Ishikawa (cell line): ENCODE results near the gene DCHS2.

Experiments
- CEBPB ChIP-seq: IDR thresholded peaks from 2 replicates; pipeline ENCODE4 v1.6.1; 2012
- CREB1 ChIP-seq: IDR thresholded peaks from 2 replicates; pipeline ENCODE4 v1.6.1; 2012; ENCODE audit warnings: low read depth
- EP300 ChIP-seq: IDR thresholded peaks from 2 replicates; pipeline ENCODE4 v1.6.1; 2012; ENCODE audit warnings: borderline replicate concordance
- FOXM1 ChIP-seq: IDR thresholded peaks from 2 replicates; pipeline ENCODE4 v1.6.1; 2012; ENCODE audit warnings: low read depth, borderline replicate concordance
- NFIC ChIP-seq: IDR thresholded peaks from 2 replicates; pipeline ENCODE4 v1.6.1; 2012
- RAD21 ChIP-seq: IDR thresholded peaks from 2 replicates; pipeline ENCODE4 v1.6.1; 2012; ENCODE audit warnings: low read depth
- TAF1 ChIP-seq: IDR thresholded peaks from 2 replicates; pipeline ENCODE4 v1.6.1; 2012; ENCODE audit warnings: low read depth, mild to moderate bottlenecking
- YY1 ChIP-seq: IDR thresholded peaks from 2 replicates; pipeline ENCODE4 v1.6.1; 2012; ENCODE audit warnings: low read depth
- TF ChIP-seq, protein P1 (sequence below): IDR thresholded peaks from 2 replicates; pipeline ENCODE4 v1.6.1; 2012; ENCODE audit warnings: low read depth, mild to moderate bottlenecking
- TF ChIP-seq, protein P2 (sequence below): IDR thresholded peaks from 2 replicates; pipeline ENCODE4 v1.6.1; 2012

DNA sequence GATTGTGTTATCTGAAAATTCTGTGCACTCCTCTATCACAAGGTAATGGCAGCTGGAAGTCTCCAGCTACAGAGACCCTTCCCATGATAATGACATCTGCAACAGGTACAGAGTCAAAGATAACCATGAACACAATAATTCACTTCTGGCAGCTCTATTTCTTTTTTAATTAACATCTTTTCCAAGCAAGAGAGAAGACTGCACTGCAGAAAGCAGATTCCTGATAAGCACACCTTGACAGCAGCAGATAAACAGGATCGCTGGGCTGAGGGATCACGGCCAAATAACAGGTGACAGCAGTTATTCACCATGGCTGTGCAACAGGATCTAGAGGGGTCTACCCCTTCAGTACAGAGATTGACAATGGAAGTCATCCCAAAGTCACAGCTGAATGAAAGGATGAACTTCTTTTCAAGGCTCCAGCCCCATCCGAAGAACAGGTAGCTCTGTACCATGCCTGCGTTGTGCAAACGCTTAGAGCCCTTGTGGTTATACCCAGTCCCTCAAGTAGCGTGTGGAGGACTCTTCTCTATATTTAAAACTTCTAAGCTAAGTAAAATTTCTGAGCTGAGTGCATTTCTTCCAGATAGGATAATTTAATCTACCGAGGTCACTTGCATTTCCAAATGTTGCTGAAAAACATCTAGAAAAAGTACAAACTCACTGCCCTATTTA, 66.7 kb downstream of the DCHS2 start:
- TF ChIP-seq EP300, result no peak
- TF ChIP-seq TAF1, result no peak
- TF ChIP-seq, protein P1, sequence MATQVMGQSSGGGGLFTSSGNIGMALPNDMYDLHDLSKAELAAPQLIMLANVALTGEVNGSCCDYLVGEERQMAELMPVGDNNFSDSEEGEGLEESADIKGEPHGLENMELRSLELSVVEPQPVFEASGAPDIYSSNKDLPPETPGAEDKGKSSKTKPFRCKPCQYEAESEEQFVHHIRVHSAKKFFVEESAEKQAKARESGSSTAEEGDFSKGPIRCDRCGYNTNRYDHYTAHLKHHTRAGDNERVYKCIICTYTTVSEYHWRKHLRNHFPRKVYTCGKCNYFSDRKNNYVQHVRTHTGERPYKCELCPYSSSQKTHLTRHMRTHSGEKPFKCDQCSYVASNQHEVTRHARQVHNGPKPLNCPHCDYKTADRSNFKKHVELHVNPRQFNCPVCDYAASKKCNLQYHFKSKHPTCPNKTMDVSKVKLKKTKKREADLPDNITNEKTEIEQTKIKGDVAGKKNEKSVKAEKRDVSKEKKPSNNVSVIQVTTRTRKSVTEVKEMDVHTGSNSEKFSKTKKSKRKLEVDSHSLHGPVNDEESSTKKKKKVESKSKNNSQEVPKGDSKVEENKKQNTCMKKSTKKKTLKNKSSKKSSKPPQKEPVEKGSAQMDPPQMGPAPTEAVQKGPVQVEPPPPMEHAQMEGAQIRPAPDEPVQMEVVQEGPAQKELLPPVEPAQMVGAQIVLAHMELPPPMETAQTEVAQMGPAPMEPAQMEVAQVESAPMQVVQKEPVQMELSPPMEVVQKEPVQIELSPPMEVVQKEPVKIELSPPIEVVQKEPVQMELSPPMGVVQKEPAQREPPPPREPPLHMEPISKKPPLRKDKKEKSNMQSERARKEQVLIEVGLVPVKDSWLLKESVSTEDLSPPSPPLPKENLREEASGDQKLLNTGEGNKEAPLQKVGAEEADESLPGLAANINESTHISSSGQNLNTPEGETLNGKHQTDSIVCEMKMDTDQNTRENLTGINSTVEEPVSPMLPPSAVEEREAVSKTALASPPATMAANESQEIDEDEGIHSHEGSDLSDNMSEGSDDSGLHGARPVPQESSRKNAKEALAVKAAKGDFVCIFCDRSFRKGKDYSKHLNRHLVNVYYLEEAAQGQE, result no peak
- TF ChIP-seq RAD21, result no peak
- TF ChIP-seq YY1, result no peak
- TF ChIP-seq, protein P2, sequence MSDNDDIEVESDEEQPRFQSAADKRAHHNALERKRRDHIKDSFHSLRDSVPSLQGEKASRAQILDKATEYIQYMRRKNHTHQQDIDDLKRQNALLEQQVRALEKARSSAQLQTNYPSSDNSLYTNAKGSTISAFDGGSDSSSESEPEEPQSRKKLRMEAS, result no peak
- no peak for TF ChIP-seq NFIC
- TF ChIP-seq CREB1, result no peak
- TF ChIP-seq FOXM1, result no peak
- TF ChIP-seq CEBPB, result no peak
